Heart left ventricle (tissue), 13 donors: ENCODE data around the gene COX15.

ENCODE experiments used
- POLR2A ChIP-seq, 2 donors: fragments of 450-650 bp; IDR thresholded peaks; one replicate each; pipeline ENCODE4 v1.6.1; 2017; ENCODE audit warnings: antibody characterized with exemption in 2 of 2, mild to moderate bottlenecking in 2 of 2, moderate library complexity in 2 of 2
- TF ChIP-seq, protein P1 (sequence below), 12 donors: fragments of 200-600 bp; sonication (generic) in 4 of 12; IDR thresholded peaks; one replicate each; pipeline versions ENCODE4 v1.5.0 to v1.8.0; 2018 to 2022; ENCODE audit warnings: antibody characterized with exemption in 12 of 12, mild to moderate bottlenecking in 5 of 12
- donor health status: ischemic (EF 13 %, LVEDD 7.1; RV severe dilation, severe dysfunction).
- donor health status: DM: no; HTN: yes; CAD: no.
- donor health status: DM: no; HTN: no; CAD: no.
- donor health status: ischemic (EF 25% LVEDD 6.9; RV normal size, moderate dysfunction).
- donor health status: ischemic (EF 25% LVEDD 5.7; RV mildly dilated, moderate dysfunction).
- donor health status: ischemic (EF 35%, LVEDD 5.7; RV mildly dilated, moderate dysfunction).
- donor health status: nonischemic (EF 11% LVEDD 7.7; RV severe dilation, severe dysfunction).
- donor health status: DM: yes; HTN: yes; CAD: no.
- donor health status: PGD.
- donor health status: ischemic (EF 29% LVEDD 5.4; RV normal size, mild dysfunction).
- donor health status: nonischemic (EF 23%, LVEDD 6.1; RV moderate dilation, normal function).

- TF ChIP-seq, protein P1, sequence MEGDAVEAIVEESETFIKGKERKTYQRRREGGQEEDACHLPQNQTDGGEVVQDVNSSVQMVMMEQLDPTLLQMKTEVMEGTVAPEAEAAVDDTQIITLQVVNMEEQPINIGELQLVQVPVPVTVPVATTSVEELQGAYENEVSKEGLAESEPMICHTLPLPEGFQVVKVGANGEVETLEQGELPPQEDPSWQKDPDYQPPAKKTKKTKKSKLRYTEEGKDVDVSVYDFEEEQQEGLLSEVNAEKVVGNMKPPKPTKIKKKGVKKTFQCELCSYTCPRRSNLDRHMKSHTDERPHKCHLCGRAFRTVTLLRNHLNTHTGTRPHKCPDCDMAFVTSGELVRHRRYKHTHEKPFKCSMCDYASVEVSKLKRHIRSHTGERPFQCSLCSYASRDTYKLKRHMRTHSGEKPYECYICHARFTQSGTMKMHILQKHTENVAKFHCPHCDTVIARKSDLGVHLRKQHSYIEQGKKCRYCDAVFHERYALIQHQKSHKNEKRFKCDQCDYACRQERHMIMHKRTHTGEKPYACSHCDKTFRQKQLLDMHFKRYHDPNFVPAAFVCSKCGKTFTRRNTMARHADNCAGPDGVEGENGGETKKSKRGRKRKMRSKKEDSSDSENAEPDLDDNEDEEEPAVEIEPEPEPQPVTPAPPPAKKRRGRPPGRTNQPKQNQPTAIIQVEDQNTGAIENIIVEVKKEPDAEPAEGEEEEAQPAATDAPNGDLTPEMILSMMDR (IDR thresholded peaks at IDR 0.05): no peak
- TF ChIP-seq POLR2A (IDR thresholded peaks at IDR 0.05): no peak
Measured at GRCh38 chr10:99767901-99768300, 36.0 kb upstream of the COX15 start.
